Upper lobe of left lung (tissue), 4 donors: ENCODE data around the gene BCAS1.

Experiments used
- CTCF ChIP-seq, 6 experiments: fragments of 450-650 bp in 4 of 6; fragments of 200-600 bp in 2 of 6; sonication (generic) in 2 of 6; IDR thresholded peaks; one replicate each; pipeline ENCODE4 v1.5.1; 2016 to 2019; ENCODE audit warnings: antibody characterized with exemption in 6 of 6
- EP300 ChIP-seq, 4 donors: sonication (generic); formaldehyde crosslinking; IDR thresholded peaks; one replicate each; pipeline ENCODE4 v1.5.1; 2017; ENCODE audit warnings: antibody characterized with exemption in 4 of 4, control low read depth in 2 of 4
- POLR2A ChIP-seq, 4 donors: fragments of 450-650 bp; IDR thresholded peaks; one replicate each; pipeline ENCODE4 v1.5.1; 2016 to 2017; ENCODE audit warnings: antibody characterized with exemption in 4 of 4, mild to moderate bottlenecking in 2 of 4

- TF ChIP-seq CTCF (IDR thresholded peaks at IDR 0.05) = no peak
- TF ChIP-seq EP300 (IDR thresholded peaks at IDR 0.05) = no peak
- no peak for TF ChIP-seq POLR2A (IDR thresholded peaks at IDR 0.05)
Measured at GRCh38 chr20:53933232-53933846, 137.1 kb downstream of the BCAS1 start.
